HG03565 (cell line): ENCODE measurements around the gene TCHH.
"Not testable (repeated sequence)": the region's sequence is repeated elsewhere in the genome, so short reads cannot be mapped to it uniquely, and the experiment has no call there.

Source experiments
- ATAC-seq: cut with Tn5 transposase; IDR thresholded peaks from one replicate; pipeline ENCODE4 v1.9.1; 2021; ENCODE audit warnings: mild to moderate bottlenecking, moderate library complexity; ENCODE audit not compliant: unreplicated experiment

Gene TCHH

GRCh38 chr1:152111515-152111968 lies 3.7 kb downstream of the TCHH start:
- ATAC-seq = no peak

- ATAC-seq = no peak
Measured at GRCh38 chr1:152110860-152111514, 4.3 kb downstream of the TCHH start.

GRCh38 chr1:152110365-152110859 lies 4.8 kb downstream of the TCHH start:
- no peak for ATAC-seq

GRCh38 chr1:152109998-152110294 lies 5.3 kb downstream of the TCHH start:
- ATAC-seq = no peak

GRCh38 chr1:152109231-152109997 lies 5.8 kb downstream of the TCHH start:
- ATAC-seq = no peak

GRCh38 chr1:152108882-152109222 lies 6.4 kb downstream of the TCHH start:
- ATAC-seq = no peak

- ATAC-seq = no peak
Measured at GRCh38 chr1:152107984-152108881, 7.0 kb downstream of the TCHH start.

GRCh38 chr1:152107031-152107983 lies 7.9 kb downstream of the TCHH start:
- ATAC-seq = no peak

- ATAC-seq = no peak
Measured at GRCh38 chr1:152104854-152105253, 10.4 kb downstream of the TCHH start.

GRCh38 chr1:152096931-152097330 lies 18.3 kb downstream of the TCHH start:
- no peak for ATAC-seq

GRCh38 chr1:152089014-152089674 lies 26.1 kb downstream of the TCHH start, which contains the start of gene TCHHL1:
TSS of gene TCHHL1 (minus strand) at chr1:152089064. CDS start at chr1:152088143, 921 bp downstream.
- ATAC-seq = no peak

- no peak for ATAC-seq
Measured at GRCh38 chr1:152086760-152087159, 28.5 kb downstream of the TCHH start.

- no peak for ATAC-seq
Measured at GRCh38 chr1:152084853-152085252, 30.4 kb downstream of the TCHH start.

GRCh38 chr1:152081026-152081425 lies 34.2 kb downstream of the TCHH start:
- not testable (repeated sequence) for ATAC-seq

GRCh38 chr1:152080494-152080893 lies 34.8 kb downstream of the TCHH start:
- not testable (repeated sequence) for ATAC-seq

- ATAC-seq = no peak
Measured at GRCh38 chr1:152078831-152079441, 36.3 kb downstream of the TCHH start.

GRCh38 chr1:152072311-152072710 lies 42.9 kb downstream of the TCHH start:
- no peak for ATAC-seq

- ATAC-seq = no peak
Measured at GRCh38 chr1:152071123-152071522, 44.1 kb downstream of the TCHH start.

- ATAC-seq = no peak
Measured at GRCh38 chr1:152067929-152068328, 47.3 kb downstream of the TCHH start.
